Panc1 (cell line): ENCODE measurements around the gene ADAMTS14. TPM values are rescaled to one million over a fixed set of nuclear protein-coding genes. Genes with fewer than 3 reads are reported as not detected.

ENCODE experiments used
- ATAC-seq: fragments of 200-7000 bp; cut with Tn5 transposase; 2 replicates; pipeline ENCODE4 v1.9.1; 2020; ENCODE audit warnings: mild to moderate bottlenecking, moderate library complexity
- BruUV-seq: library from RNA; stranded (reverse); fragments of 400-500 nt; replicated peaks from 2 replicates; lab custom pipeline; 2021; lab: Mats Ljungman, UMichigan
- CTCF ChIA-PET: fragments of 300-600 bp; sonication (Branson Sonifier 250); formaldehyde crosslinking; loops from one replicate; lab custom pipeline; 2022; ENCODE audit warnings: antibody characterized with exemption; lab: Charles Lee
- POLR2A ChIA-PET: fragments of 300-600 bp; sonication (Branson Sonifier 250); formaldehyde crosslinking; loops from one replicate; lab custom pipeline; 2022; ENCODE audit warnings: antibody characterized with exemption; lab: Charles Lee
- DNase-seq: peaks from one replicate; pipeline ENCODE4 v3.0.0-alpha.2; 2010; ENCODE audit warnings: low read depth, low spot score
- H3K27ac ChIP-seq: 2 replicates; pipeline ENCODE4 v1.5.1; 2011; ENCODE audit warnings: mild to moderate bottlenecking, low read length, inconsistent platforms
- H3K27me3 ChIP-seq: fragments of 200-500 bp; sonication (Bioruptor generic); 2 replicates; pipeline ENCODE4 v1.6.0; 2014; ENCODE audit warnings: low read length, inconsistent platforms; ENCODE audit not compliant: control insufficient read depth, insufficient read depth
- H3K36me3 ChIP-seq: fragments of 200-500 bp; sonication (Bioruptor generic); 2 replicates; pipeline ENCODE4 v1.5.1; 2014; ENCODE audit warnings: inconsistent platforms, mild to moderate bottlenecking, low read length, moderate library complexity; ENCODE audit not compliant: control insufficient read depth, insufficient read depth
- H3K4me1 ChIP-seq: 2 replicates; pipeline ENCODE4 v1.5.1; 2011; ENCODE audit warnings: inconsistent platforms, mild to moderate bottlenecking, low read length, moderate library complexity; ENCODE audit not compliant: control insufficient read depth, insufficient read depth
- H3K4me3 ChIP-seq, 2 experiments: 2 replicates each; pipeline ENCODE4 v1.5.1; 2011 to 2012; ENCODE audit warnings: low read depth in 2 of 2, low read length in 2 of 2, mild to moderate bottlenecking in 2 of 2, inconsistent platforms in 1 of 2, moderate library complexity in 1 of 2
- H3K9me3 ChIP-seq: fragments of 200-500 bp; sonication (Bioruptor generic); 2 replicates; pipeline ENCODE4 v1.5.1; 2014; ENCODE audit warnings: low read depth, mild to moderate bottlenecking, inconsistent platforms, low read length, moderate library complexity; ENCODE audit not compliant: control insufficient read depth, insufficient read depth
- CTCF ChIP-seq: fragments of 450-650 bp; IDR thresholded peaks from 2 replicates; pipeline ENCODE4 v1.5.1; 2017; ENCODE audit warnings: mild to moderate bottlenecking
- POLR2AphosphoS5 ChIP-seq: IDR thresholded peaks from 2 replicates; pipeline ENCODE4 v1.6.1; 2012; ENCODE audit warnings: mild to moderate bottlenecking, low read depth, low read length, moderate library complexity
- REST ChIP-seq, 2 experiments: IDR thresholded peaks; 2 replicates each; pipeline ENCODE4 v1.6.1; 2011 to 2012; ENCODE audit warnings: low read depth in 2 of 2, control low read depth in 1 of 2, low read length in 1 of 2, mild to moderate bottlenecking in 1 of 2, moderate library complexity in 1 of 2; ENCODE audit not compliant: insufficient read depth in 1 of 2
- SIN3A ChIP-seq: IDR thresholded peaks from 2 replicates; pipeline ENCODE4 v1.6.1; 2012; ENCODE audit warnings: low read depth, mild to moderate bottlenecking, low read length, moderate library complexity, borderline replicate concordance; ENCODE audit not compliant: insufficient read depth
- TCF7L2 ChIP-seq: IDR thresholded peaks from 2 replicates; pipeline ENCODE4 v1.6.1; 2011; ENCODE audit warnings: mild to moderate bottlenecking, low read depth, low read length, inconsistent platforms
- in situ Hi-C: cut with HindIII; loops from 2 replicates; pipeline ENCODE4 v1.10.0; 2016; ENCODE audit warnings: low sequenced_read_pairs, low pct_unique_long_range_greater_than_20kb
- intact Hi-C: fragments of 100-400 bp; cut with micrococcal nuclease; formaldehyde crosslinking; loops from one replicate; pipeline ENCODE4 v1.10.0; 2022; ENCODE audit not compliant: unreplicated experiment
- total RNA-seq: library from RNA; stranded (reverse); gene quantifications from one replicate; pipeline ENCODE4 v1.2.1, GENCODE V29; 2021; ENCODE audit not compliant: unreplicated experiment

ADAMTS14 gene
- total RNA-seq, 1 experiment from 2014 or later = 0.67 TPM

GRCh38 chr10:70659306-70659705 is 13.0 kb upstream of the ADAMTS14 start:
- CTCF ChIA-PET = no interaction called here
- TF ChIP-seq POLR2AphosphoS5 (no peak), CTCF (no peak), REST (IDR thresholded peaks at IDR 0.05; ENCODE audit: insufficient read depth in 1 of 2, low read depth in 2 of 2, low read length in 1 of 2) (no peak), TCF7L2 (no peak), SIN3A (no peak)
- DNase-seq (no peak), ATAC-seq (no peak)
- Histone ChIP-seq H3K4me1 (no peaks in the 10 kb centered on the region), H3K9me3 (no peaks in the 10 kb centered on the region), H3K27me3 (no peaks in the 10 kb centered on the region), H3K27ac (no peak overlapping the region), H3K4me3 (no peak overlapping the region), H3K36me3 (no peaks in the 10 kb centered on the region)
- intact Hi-C loops = no loop called here
- POLR2A ChIA-PET = no interaction called here
- in situ Hi-C loops = no loop called here
- no TSS peak for BruUV-seq

- ATAC-seq (no peak), DNase-seq (no peak)
- no peak overlapping the region for H3K4me3 ChIP-seq
- no peaks in the 10 kb centered on the region for H3K4me1 ChIP-seq
- ChIA-PET CTCF (no interaction called here), POLR2A (no interaction called here)
- no peak overlapping the region for H3K27ac ChIP-seq
- TF ChIP-seq TCF7L2 = no peak
- TF ChIP-seq CTCF = no peak
- TF ChIP-seq POLR2AphosphoS5 = no peak
- no peak for TF ChIP-seq REST (IDR thresholded peaks at IDR 0.05; ENCODE audit: insufficient read depth in 1 of 2, low read depth in 2 of 2, low read length in 1 of 2)
- TF ChIP-seq SIN3A = no peak
- in situ Hi-C loops = no loop called here
- no peaks in the 10 kb centered on the region for H3K36me3 ChIP-seq
- H3K9me3 ChIP-seq = no peaks in the 10 kb centered on the region
- no peaks in the 10 kb centered on the region for H3K27me3 ChIP-seq
- intact Hi-C loops = no loop called here
- no TSS peak for BruUV-seq
Observed at GRCh38 chr10:70660722-70661121, 11.6 kb upstream of the ADAMTS14 start.
